HG03521 (cell line): ENCODE results near the gene CES2.
"Not testable (repeated sequence)": the region's sequence is repeated elsewhere in the genome, so short reads cannot be mapped to it uniquely, and the experiment has no call there.

Experiments used
- ATAC-seq: cut with Tn5 transposase; IDR thresholded peaks from one replicate; pipeline ENCODE4 v1.9.1; 2021; ENCODE audit warnings: mild to moderate bottlenecking, moderate library complexity; ENCODE audit not compliant: unreplicated experiment

Gene CES2

GRCh38 chr16:66935314-66936011, at the start of gene CES2:
Gene CES2 (plus strand): TSS chr16:66935516. CDS start chr16:66935636, 120 bp downstream.
- no peak for ATAC-seq

DNA sequence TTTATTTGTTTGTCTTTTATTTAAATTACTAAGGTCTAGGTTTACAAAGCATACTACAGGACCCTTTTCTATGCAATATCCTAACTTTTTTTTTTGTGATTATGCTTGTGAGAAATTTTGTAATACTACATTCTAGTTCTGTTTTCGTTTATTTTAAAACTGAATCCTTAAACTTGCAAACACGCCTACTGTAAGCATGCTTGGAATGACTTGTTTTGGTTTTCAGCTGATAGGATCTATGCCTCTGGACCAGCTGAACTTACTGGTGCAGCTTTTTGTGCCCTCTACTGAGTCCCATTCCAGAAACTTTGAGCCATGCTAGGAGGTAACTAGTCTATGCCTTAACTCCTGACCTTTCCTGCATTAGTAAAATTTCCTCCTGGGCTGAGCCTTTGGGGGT, 49.0 kb upstream of the CES2 start:
- no peak for ATAC-seq

DNA sequence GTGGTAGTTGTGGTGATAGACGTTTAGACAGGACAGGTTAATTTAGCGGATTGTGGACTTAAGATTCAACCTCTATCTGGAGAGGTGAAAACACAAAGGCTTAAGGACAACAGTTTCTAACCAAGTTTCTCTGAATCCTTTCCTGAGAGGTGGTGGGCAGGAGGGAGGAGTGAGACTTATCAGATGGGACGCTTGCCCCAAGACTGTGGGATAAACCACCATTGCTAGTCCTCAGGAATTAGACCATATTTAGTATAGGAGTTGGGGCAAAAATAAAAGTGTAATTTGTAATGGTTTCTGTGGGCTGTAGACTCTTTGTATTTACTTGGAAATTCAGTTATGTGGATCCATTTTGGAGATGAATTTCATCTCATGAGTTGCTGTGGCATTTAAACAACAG, 48.4 kb upstream of the CES2 start:
- no peak for ATAC-seq

DNA sequence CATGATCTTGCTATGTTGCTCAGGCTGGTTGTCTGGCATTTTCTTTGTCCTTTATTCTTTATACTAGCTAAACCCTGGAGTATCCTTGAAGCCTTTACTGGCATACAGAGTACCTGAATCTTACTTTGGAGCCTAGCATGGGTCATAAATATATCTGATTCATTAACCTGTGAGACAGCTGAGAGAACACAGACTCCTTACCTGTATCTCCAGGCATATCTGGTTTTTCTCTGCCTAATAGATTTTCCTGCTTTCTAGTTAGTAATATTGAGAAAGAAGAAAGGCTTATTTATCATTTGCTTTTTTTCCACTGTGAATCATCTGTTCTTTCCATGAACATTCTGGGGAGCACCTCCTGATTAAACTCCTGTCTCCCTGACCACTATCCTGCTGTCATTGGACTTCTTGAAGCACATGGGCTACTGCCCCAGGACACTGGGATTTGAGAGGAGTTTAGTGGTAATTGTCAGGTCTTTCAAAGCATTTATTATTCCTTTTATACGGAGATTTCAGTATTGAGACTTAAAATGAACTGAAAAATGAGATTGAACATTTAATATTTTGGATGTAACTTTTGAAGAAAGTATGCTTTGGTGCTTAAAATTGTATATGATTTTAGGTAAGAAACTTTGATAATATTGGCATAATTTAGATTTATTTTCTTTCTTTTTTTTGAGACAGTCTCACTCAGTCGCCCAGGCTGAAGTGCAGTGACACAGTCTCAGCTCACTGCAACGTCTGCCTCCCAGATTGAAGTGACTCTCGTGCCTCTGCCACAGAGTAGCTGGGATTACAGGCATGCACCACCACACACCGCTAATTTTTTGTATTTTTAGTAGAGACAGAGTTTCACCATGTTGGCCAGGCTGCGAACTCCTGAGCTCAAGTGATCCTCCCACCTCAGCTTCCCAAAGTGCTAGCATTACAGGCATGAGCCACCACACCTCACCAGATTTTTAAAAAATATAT, 46.4 kb upstream of the CES2 start:
- no peak for ATAC-seq

DNA sequence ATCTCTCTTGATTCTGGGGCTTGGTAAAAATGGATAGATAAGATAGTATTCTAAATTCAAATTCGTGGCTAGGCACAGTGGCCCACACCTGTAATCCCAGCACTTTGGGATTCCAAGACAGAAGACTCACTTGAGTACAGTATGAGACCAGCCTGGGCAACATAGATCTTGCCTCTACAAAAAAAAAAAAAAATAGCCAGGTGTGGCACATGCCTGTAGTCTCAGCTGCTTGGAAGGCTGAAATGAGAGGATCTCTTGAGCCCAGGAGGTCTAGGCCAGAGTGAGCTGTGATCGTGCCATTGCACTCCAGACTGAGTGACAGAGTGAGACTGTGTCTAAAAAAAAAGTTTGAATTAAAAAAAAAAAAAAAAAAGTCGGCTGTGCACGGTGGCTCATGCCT, 45.7 kb upstream of the CES2 start:
- no peak for ATAC-seq

- no peak for ATAC-seq
Observed at GRCh38 chr16:66890799-66891198, 44.5 kb upstream of the CES2 start.

DNA sequence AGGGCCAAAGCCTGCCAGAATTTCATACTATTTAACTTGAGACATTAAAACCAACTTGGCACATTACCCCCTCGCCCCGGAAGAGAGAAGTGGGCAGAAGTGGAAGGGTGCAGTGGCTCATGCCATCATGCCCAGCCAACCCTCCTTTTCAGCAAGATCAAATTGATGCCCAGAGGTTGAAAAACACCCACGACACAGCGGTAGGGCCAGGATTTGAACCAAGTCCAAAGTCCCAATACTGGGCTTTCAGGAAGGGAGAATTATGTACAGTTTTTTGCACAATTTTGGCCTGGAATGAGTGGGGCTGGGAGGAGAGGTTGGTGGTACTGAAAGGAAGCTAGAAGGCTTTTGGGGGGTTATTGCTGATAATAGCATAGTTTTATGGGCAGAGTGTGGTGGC, 44.0 kb upstream of the CES2 start:
- ATAC-seq: no peak

GRCh38 chr16:66891797-66892196, 43.5 kb upstream of the CES2 start:
- no peak for ATAC-seq

- ATAC-seq: no peak
Observed at GRCh38 chr16:66894055-66894454, 41.3 kb upstream of the CES2 start.

DNA sequence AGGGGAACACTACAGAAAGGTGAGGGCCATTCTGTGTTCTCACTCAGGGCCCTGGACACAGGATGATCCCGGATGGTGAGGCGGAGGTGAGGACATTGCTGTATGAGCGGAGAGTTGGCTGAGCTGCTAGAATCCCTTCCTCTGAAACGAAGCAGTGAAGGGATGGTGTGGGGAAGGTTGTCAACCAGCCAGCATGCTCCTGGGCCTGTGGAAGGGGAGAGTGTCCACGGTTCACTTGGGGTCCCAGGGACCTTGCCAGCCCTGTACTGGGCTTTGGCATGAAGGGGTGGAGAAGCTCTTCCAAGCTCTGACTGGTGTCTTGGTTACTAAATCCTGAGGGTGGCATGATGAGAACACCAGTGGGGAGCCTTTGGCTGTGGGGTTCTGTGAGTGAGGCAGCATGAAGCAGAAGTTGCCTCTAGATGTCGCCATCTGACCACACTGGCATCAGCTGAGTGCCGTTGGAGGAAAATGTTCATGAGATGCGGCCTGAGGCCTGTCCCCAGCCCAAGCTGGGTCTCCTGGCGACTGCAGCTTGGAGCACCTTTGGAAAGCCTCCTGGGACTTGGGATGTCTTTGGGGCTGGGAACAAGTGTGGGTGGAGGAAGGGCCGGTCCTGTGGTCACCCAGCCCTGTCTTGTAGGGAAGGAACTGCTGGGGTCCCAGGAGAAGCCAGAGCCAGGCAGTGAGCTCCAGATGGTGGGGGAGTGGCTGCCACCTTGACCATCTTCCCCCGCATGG, 40.2 kb upstream of the CES2 start:
- no peak for ATAC-seq

DNA sequence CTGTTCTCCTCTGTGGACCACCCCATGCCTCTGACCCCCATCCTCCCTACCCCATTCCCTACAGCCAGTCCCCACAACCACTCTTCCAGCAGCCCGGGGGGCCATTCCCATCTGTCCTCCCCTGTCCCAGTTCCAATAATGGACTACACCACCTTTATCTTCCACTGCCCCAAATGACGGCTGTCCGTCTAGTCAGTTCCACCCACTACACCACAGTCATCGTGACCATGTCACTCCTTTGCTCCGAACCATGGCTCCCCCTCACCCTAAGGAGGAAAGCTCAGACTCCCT, 39.7 kb upstream of the CES2 start:
- ATAC-seq: no peak

GRCh38 chr16:66895999-66896398, 39.3 kb upstream of the CES2 start:
- ATAC-seq: no peak

DNA sequence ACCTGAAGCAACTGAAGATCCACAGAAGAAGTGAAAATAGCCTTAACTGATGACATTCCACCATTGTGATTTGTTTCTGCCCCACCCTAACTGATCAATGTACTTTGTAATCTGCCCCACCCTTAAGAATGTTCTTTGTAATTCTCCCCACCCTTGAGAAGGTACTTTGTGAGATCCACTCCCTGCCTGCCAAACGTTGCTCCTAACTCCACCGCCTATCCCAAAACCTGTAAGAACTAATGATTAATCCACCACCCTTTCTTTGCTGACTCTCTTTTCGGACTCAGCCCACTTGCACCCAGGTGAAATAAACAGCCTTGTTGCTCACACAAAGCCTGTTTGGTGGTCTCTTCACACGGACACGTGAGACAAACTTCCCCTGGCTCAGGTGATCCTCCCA, 38.6 kb upstream of the CES2 start:
- ATAC-seq: not testable (repeated sequence)

- no peak for ATAC-seq
Observed at GRCh38 chr16:66898207-66898606, 37.1 kb upstream of the CES2 start.

GRCh38 chr16:66898933-66899309, 36.4 kb upstream of the CES2 start:
- no peak for ATAC-seq

GRCh38 chr16:66899310-66899944, 35.9 kb upstream of the CES2 start:
- ATAC-seq: no peak

DNA sequence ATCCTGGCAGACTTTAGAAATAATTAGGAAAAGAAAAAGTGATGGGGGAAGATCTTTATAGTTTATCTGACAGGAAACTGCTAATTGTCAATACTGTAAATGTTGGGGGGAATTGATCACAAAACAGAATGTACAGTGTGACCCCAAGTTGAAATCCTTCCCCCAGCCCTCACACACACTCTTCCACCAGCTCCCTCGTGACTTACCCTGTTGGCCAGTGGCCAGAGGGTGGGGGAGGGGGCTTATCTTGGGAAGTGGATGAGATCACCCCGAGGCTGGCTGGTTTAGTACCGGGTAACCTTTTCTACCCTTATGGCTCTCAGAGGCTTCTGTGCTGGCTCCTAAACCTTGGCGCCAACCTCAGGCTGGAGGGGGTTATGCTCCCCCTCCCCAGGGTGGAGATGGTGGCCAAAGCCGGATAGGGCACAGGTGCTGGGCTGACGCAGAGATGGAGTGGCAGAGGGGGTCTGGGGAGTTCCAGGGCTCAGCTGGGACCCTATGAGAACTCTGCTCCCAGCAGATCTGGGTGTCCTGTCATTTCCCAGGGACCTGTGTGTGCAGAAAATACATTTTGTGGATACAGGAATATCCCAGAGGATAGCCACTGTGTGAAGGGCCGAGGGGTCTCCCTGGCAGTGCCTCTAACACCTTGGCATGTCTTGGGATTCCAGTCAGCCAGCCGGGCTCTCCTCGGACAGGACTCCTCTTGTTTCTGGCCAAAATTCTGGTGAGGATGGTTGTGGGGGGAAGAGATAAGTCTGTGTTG, 35.2 kb upstream of the CES2 start:
- ATAC-seq: no peak

DNA sequence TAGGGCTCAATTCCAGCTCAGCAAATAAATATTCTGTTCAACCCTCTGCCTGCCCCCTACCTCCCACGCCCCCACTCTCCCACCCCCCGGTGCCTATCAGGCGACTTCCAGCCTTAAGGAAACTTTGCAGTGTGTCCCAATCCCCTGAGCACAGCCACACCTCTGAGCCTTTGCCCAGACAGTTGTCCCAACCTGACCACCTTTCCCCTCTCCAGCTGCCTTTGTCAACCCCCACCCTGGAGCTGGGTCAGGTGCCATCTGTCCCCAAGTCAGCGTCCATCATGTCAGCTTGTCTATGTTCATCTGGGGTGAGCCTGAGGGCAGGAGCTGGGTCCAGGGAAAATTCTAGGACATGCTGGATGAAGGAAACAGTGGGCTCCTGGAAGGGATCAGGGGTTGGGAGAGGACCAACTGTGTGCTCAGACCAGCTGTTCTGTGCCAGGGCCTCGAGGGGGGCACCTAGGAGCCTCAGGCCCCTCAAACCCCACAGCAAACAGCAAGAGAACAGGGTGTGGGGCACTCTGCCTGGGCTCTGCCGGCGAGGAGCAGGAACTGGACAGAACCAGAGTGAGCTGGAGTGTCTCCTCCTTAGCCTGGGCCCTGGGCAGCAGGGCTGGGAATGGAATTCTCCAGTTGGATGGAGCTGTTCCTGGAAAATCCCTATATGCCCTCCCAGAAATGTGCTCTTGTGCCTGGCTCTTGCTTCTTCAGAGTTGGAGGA, 34.4 kb upstream of the CES2 start:
- ATAC-seq: no peak

GRCh38 chr16:66901626-66902025, 33.7 kb upstream of the CES2 start:
- ATAC-seq: no peak
